Suppressor macrophage treated with lipopolysaccharide for 1 hour (primary cell): ENCODE results near the gene SPATA20.

Experiments used
- DNase-seq, 3 donors: peaks; one replicate each; pipeline ENCODE4 v3.0.0-alpha.2; 2020 to 2022

The SPATA20 gene

DNA sequence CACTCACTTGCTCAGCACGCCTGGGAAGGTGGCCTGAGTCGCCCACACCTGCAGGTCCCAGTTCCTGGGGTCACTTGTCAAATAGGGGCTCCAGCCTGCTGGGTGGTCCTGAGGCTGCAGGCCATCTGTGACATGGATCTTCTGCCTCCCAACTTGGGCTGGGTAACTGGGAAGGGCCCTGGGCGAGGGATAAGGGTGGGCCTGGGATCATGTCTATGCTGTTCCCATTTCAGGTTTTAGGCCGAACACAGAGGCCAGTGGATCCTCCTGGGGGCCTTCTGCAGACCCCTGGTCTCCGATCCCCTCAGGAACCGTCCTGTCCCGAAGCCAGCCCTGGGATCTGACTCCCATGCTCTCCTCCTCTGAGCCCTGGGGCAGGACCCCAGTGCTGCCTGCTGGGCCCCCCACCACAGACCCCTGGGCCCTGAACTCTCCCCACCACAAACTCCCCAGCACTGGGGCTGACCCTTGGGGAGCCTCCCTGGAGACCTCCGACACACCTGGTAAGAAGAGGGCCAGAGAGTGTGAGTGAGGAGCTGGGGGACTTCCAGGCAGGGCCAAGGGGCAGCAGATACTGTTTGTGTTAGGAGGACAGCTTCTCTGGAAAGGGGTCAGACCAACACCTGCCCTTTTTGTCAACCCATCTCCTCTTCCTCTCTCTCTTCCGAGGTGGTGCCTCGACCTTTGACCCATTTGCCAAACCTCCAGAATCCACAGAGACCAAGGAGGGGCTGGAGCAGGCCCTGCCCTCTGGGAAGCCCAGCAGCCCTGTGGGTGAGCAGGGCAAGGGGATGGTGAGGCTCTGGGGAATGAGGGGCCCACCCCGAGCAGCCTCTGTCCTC, 6.2 kb upstream of the SPATA20 start:
- DNase-seq, result no peak

DNA sequence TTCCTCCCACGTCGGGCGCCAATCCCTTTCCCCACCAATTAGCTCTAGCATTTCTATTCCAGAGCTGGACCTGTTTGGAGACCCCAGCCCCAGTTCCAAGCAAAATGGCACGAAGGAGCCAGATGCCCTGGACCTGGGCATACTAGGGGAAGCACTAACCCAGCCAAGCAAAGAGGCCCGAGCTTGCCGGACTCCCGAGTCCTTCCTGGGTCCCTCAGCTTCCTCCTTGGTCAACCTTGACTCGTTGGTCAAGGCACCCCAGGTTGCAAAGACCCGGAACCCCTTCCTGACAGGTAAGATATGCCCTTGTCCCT, 5.6 kb upstream of the SPATA20 start:
- DNase-seq, result no peak

DNA sequence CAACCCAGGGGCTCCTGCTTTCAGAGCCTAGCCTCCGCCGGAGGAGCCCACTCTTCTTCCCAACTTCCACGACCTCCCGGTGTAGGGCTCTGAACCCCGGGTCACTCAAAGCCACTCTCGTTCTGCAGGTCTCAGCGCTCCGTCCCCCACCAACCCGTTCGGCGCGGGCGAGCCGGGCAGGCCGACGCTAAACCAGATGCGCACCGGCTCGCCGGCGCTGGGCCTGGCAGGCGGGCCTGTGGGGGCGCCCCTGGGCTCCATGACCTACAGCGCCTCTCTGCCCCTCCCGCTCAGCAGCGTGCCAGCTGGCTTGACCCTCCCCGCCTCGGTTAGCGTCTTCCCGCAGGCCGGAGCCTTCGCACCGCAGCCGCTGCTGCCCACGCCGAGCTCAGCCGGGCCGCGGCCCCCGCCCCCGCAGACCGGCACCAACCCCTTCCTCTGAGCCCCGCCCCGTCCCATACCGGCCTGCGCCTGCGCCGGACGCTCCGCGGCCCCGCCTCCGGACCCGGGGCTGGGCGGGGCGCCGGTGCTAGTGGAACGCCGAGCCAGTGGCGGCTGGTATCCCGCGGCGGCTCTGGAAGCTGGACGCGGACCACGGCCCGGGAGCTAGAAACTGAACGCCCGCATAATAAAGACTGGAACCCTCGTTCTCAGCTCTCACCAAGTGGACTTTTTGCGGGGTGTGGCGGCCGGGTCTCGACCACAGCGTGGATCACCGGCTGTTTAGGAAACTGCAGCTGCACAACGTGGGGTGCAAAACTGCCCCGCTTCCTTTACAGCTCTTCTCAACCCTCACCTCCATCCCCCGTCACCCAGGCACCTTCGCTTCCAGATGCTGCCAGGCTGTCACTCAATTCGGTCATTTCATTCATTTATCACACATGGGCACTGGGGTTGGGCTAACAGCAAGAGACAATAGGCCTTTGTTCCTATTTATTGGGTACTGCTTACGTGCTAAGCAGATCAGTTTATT, 5.0 kb upstream of the SPATA20 start:
- DNase-seq, result peak; percentile 91 to 98 (median 96)

DNA sequence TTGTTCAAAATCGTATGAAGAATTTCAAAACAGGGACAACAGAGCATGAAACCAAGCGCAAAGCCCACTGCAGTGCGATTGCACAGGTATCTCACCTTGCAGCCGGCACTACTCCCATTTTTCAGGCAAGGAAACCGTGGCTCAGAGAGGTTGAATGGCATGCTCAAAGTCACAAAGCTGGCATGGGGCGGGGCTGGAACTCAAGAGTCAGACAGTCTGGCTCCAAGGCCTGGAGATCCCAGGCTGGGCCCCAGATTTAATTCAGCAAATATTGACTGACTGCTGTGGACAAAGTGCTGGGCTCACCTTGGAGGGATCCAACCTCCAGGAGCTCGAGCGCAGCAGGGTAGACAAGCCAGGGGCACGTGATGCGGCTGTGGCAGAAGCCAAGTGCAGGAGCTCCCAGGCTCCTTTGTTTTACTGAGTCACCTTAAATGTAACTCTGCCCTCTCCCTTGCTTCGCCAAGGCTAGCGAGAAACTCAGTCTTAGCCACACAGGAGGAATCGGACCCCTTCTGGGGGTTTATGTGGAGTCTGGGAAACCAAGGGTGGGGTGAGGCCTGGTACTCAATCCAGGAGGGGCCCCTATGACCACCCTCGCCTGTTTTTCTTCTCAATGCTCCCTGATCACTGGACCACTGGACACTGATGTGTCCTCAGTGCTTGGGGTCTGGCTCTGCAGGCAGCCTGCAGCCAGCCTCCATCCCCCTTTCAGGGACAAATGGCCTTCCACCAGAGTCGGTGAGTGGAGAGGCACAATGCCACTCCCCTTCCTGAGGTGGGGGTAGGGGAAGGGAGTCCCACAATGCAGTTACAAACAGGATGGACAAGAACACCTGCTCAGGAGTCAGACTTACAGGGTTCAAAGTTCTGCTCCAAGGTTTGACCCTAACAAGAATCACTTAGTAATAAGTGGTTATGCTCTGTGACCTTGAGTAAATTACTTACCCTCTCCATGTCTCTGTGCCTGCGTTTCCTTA, 3.9 kb upstream of the SPATA20 start:
- DNase-seq, result no peak

DNA sequence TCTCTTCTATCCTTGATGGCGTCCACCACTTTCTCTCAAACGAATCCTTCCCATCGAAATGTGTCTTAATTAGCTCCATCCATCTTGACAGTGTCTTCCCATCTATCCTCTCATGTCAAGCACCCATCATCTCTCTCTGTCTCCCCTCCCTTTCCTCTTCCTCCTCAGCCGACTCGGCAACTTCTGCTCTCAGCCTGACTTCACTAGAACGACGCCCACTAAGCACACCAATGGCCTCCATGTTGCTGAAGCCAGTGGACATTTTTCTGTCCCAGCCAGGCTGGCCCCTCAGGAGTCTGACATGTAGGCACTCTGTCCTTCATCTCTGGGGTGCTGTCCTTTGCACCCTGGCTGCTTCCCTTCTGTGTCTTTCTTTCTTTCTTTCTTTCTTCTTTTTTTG, 2.5 kb upstream of the SPATA20 start:
- DNase-seq, result peak; percentile 31 to 49 (median 41)

DNA sequence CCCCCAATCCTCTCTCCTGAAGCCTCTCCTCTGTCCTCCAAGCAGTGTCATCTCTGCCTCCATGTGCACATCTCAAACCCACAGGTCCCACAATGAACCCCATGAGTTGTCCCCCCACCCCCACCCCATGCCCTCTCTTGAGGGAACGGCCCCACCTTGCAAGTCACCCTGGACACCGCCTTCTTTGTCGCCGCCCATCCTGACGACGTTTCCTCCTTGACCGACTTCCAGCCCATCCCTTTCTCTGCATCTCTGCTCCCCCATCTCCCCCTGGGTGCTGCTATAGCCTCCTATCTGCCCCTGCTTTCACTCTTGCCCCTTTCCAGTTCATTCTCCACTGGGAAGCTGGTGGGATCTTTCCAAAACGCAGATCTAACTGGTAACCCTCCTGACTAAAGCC, 1.7 kb upstream of the SPATA20 start:
- DNase-seq, result no peak

DNA sequence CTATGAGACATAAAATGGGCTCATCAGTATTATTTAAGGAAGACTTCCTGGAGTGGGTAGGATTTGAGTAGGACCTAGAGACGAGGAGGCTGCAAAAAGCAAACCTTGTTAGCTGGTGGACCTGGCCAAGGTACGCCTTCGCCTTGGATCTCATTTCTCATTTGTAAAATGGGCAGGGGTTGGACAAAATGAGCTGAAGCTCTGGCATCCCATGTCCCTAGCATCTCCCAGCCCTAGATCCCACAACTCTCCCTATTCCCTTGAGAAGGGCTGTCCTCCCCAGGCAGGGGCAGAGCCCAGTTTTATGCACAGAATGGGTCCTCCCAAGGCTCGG, 306 bp upstream of the SPATA20 start:
- no peak for DNase-seq

DNA sequence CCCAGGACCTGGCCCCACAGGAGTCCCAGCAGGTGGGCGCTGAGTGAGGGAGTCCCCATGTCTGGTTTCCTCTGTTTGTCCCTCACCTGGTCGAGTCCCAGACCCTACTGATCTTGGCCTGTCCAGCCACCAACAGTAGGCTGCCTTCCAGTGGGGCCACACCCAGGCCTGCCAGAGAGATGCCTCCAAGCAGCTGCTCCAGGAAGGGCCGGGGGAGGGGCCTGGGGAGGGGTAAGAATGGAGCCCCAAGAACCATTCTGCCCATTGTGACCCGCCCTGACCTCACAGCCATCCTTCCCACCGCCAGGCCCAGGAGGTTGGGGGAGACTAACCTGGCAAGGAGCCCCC, 736 bp downstream of the SPATA20 start:
- DNase-seq, result no peak

DNA sequence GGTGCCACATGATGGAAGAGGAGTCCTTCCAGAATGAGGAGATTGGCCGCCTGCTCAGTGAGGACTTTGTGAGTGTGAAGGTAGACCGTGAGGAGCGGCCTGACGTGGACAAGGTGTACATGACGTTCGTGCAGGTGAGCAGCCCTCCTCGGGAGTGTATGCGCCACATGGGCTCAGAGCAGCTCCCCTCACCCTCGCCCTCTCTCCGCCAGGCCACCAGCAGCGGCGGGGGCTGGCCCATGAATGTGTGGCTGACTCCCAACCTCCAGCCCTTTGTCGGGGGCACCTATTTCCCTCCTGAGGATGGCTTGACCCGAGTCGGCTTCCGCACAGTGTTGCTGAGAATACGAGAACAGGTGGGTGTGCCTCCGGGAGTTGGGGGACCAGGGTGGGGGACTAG, 1.9 kb downstream of the SPATA20 start:
- DNase-seq, result no peak

DNA sequence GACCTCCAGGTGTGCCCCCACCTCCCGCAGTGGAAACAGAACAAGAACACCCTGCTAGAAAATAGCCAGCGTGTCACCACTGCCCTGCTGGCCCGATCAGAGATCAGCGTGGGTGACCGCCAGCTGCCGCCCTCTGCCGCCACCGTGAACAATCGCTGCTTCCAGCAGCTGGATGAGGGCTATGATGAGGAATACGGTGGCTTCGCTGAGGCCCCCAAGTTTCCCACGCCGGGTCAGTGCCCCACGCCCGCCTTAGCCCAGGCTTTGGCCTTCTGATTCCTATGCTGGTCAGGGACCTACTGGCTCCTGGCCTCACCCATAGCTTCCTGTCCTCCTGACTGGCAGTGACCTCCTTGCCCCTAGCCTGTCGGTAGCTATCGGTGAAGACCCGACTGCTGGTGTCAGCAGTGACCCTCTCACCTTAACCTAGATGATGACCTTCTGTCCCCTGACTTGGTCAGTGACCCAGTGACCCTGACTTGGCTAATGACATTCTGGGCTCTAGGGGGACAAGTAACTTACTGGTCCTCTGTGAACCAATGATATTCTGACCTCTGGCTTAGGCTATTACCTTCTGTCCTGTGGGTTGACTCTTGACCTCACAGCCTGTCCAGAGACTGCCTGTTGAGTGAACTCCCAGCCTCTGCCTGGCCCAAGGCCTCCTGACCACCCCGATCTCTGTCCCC, 2.4 kb downstream of the SPATA20 start:
- DNase-seq, result no peak

DNA sequence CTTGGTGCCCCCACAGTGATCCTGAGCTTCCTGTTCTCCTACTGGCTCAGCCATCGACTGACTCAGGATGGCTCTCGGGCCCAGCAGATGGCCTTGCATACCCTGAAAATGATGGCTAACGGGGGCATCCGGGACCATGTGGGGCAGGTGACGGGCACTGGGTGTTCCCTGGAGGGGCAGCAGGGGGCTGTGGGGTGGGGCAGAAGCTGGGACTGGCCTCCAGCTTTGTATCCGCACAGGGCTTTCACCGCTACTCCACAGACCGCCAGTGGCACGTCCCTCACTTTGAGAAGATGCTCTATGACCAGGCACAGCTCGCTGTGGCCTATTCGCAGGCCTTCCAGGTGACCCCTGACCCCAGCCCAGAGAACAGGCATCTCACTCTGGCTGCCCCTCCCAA, 3.0 kb downstream of the SPATA20 start:
- no peak for DNase-seq

DNA sequence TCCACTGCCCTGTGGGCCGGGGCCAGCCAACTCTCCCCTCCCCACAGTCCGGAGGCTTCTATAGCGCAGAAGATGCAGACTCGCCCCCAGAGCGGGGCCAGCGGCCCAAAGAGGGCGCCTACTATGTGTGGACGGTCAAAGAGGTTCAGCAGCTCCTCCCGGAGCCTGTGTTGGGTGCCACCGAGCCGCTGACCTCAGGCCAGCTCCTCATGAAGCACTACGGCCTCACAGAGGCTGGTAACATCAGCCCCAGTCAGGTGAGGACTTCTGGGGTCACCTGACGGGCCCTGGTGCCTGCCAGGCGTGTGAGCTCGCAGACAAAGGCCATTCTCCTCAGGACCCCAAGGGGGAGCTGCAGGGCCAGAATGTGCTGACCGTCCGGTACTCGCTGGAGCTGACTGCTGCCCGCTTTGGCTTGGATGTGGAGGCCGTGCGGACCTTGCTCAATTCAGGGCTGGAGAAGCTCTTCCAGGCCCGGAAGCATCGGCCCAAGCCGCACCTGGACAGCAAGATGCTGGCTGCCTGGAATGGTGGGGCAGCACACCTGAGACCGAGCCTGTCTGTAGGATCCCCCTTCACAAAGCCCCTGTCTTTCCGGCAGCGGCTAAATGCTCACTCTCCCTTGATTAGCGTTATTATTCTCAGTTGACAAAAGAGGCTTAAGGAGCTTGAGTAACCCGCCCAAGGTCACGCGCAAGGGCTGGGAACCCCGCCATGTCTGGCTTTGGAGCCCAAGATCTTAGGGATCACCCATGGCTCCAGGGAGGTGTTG, 3.9 kb downstream of the SPATA20 start:
- peak; percentile 78 to 84 (median 78) for DNase-seq

DNA sequence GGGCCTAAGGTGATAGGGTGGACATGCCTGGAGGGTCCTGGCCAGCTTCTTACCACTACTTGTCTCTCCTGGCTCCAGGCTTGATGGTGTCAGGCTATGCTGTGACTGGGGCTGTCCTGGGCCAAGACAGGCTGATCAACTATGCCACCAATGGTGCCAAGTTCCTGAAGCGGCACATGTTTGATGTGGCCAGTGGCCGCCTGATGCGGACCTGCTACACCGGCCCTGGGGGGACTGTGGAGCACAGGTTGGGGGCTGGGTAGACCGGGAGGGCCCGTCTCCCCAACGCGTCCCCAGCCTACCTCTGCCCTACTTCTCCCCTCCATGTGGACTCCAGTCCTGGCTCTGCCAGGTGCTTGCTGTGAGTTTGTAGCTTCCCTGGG, 4.5 kb downstream of the SPATA20 start:
- DNase-seq, result no peak

DNA sequence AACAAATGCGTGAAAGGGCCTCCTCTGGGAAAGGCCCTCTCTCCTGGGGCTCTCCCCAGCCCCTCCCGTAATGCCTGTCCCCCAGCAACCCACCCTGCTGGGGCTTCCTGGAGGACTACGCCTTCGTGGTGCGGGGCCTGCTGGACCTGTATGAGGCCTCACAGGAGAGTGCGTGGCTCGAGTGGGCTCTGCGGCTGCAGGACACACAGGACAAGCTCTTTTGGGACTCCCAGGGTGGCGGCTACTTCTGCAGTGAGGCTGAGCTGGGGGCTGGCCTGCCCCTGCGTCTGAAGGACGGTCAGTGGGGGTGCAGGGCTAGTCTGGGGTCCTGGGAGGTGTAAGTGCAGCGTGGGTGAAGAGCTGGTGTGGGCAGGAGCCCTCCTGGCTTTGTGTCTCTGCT, 4.9 kb downstream of the SPATA20 start:
- DNase-seq, result no peak

DNA sequence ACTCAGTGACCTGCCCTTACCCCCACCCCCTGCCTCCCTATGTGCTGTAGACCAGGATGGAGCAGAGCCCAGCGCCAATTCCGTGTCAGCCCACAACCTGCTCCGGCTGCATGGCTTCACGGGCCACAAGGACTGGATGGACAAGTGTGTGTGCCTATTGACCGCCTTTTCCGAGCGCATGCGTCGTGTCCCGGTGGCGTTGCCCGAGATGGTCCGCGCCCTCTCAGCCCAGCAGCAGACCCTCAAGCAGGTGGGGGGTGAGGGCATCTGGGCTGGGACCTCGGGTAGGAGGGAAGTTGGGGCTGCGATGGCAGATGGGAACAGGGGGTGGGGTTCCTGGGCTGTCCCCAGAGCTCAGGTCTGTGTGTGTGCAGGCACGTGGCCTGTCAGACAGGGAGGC, 7.2 kb downstream of the SPATA20 start:
- DNase-seq, result no peak

DNA sequence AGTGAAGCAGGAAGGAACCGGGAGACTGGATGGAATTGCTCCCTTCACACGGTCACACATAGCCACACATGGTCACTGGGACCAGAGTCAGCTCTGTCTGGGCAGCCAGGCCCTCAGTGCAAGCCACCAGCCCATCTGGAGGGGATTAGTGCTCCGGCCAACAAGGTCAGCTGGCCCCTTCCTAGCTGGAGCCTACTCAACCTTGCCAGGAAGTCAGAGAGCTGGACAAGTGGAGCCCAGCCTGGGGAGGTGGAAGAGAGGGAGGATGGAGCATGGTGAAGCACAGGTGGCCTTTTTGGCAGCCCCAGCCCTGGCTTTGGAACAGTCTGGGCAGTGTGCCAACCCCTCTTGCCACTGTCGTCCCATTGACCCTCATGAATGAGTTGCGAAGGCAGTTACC, 9.8 kb downstream of the SPATA20 start:
- DNase-seq, result no peak

DNA sequence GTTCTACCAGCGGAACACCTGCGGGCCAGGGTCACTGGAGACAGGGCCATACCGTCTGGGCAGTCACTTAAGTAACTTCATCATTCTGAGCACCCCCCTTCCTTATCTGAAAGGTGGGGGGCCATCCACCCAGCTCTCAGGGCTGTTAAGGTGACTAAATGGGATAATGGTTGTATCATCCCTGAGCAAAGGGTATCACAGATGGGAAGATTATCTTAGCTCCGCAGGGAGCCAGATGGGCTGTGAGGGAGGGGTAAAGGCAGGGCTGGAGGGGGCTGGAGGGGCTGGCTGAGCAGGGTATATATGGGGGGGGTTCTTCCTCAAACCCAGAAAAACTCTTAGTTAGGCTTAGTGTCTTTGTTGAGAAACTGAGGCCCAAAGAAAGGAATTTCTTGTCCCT, 10.7 kb downstream of the SPATA20 start:
- no peak for DNase-seq

DNA sequence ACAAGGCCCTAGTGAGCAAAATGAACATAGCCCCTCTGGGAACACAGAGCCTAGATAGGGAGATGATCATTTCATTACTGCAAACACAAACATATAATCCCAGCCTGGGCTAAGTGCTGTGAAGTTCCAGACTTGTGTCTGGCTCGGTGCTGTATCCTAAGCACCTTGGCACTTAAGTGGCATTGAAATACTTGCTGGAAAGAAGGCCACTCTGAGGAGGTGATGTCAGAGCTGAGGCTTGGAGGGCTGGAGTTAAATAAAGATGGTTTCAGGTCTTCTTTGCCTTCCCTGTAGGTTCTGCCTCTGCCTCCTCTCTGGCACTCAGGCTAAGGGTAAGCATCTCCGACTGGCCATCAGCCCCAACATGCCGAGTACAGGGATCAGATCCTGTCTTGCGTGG, 11.1 kb downstream of the SPATA20 start:
- DNase-seq, result no peak

DNA sequence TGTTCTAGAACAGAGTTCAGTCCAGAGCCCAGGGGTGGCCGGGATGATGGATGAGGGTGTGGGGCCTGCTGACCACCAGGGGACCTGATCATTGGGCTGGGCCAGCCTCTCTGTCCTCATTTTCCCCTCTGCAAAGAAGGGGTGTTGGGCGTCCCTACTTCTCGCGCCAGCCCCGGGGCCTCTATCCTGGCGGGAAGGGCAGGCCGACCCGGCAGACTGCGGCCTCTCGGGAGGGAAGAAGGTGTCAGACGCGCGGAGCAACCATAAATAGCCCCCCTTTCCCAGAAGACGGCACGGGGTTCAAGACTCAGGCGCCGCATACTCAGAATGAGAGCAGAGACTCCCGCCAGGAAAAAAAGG, 11.6 kb downstream of the SPATA20 start:
- no peak for DNase-seq

DNA sequence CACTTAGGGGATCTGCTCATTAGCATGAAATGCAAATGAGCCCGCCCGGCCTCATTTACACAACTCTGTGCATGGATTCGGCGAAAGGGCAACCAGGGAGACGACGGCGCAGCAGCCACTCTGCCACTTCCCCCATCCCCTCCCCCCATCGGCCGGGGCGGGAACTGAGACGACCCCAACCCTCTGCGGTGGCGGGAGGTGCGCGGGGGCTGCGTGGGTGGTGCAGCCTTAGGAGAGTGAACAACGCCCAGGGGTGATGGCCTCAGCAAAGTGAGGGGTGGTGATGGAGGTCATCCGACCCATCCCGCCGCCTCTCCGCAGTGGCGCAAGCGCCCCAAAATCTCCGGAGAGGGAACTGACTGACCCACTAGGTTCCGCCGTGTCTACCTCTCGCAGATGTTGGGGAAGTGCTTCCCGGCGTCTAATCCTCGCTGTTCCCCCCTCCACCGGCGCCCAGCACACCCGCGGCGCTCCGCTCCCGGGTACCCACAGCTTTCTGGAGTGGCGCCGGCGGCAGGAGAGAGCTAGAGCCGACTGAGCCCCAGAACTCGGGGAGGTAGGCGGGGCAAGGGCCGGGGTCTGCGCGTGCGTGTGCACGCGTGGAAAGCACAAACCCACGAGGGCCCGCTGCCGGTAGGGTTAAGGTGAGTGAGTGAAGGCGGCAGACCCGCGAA, 12.1 kb downstream of the SPATA20 start:
- DNase-seq, result peak; percentile 64 to 80 (median 78)

DNA sequence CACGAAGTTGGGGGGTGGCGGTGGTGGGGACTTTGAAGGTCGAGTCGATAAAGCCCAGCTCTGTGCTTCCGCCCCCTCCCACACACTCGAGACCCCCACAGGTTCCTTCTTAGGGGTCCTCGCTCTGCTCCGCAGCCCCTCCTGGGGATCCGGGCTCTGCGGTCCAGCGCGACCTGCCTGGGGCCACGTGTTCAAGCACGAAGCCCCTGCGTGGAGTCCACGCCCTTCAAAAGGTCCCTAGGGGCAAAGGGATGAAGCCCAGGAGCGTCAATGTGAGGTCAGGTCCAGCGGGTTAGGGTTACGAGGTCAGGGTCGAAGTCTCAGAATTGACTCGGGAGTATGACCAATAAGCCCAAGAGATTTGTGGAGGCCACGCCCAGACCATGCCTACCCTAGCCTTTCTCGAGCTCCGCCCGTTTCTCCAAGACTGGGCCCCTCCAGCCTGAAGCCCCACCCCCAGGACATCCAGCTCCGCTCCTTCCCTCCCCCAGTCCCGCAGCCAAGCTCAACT, 12.8 kb downstream of the SPATA20 start:
- DNase-seq, result peak; percentile 71 to 77 (median 72)
